ENCODE measurements around the gene PRDM13.
A peak's percentile ranks its signal among the peaks of the same experiment; 100 is the strongest.
"Not testable (repeated sequence)": the region's sequence is repeated elsewhere in the genome, so short reads cannot be mapped to it uniquely, and the experiment has no call there.

PRDM13 gene

DNA sequence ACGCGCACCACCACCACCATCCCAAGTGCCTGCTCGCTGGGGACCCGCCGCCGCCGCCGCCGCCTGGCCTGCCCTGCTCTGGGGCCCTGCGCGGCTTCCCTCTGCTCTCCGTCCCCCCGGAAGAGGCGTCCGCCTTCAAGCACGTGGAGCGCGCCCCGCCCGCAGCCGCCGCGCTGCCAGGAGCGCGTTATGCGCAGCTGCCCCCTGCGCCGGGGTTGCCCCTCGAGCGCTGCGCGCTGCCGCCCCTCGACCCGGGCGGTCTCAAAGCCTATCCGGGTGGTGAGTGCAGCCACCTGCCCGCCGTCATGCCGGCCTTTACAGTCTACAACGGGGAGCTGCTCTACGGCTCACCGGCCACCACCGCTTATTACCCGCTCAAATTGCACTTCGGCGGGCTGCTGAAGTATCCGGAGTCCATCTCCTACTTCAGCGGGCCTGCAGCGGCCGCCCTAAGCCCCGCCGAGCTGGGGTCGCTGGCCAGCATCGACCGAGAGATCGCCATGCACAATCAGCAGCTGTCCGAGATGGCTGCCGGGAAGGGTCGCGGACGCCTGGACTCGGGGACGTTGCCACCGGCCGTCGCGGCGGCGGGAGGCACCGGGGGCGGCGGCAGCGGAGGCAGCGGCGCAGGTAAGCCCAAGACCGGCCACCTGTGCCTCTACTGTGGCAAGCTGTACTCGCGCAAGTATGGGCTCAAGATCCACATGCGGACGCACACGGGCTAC lies 7.2 kb downstream of the PRDM13 start:
- H3K27me3 ChIP-seq (ENCODE audit: low read depth, low read length), result peaks cover 79% of the 10 kb centered on the region

DNA sequence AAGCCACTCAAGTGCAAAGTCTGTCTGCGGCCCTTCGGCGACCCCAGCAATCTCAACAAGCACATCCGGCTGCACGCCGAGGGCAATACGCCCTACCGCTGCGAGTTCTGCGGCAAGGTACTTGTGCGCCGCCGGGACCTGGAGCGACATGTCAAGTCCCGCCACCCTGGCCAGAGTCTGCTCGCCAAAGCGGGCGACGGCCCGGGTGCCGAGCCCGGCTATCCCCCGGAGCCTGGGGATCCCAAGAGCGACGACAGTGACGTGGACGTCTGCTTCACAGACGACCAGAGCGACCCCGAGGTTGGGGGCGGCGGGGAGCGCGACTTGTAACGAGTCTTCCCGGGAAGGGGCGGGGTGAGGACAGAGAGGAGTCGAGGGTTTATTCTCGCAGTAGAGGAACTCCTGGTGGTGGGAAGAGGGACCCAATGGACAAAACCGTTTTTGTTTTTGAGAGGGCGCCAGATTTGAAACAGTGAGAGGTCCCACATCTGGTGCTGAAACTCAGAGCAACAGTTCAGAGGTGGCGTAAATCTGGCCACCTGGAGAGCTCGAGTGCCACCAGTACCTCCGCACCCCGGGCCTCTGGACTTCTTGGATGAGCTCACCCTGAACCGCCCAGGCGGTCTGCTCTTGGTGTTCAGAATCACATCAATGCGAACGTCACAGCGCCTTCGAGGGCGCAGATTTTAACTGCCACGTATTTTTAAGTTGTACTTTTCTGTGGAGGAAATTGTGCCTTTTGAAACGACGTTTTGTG lies 8.0 kb downstream of the PRDM13 start:
- no peaks in the 10 kb centered on the region for H3K36me3 ChIP-seq (ENCODE audit: control insufficient read depth in 1 of 2, insufficient read depth in 2 of 2, low read length in 2 of 2)
- peak overlapping the region; percentile 50 to 65 for H3K4me3 ChIP-seq (ENCODE audit: low read depth in 1 of 2, low read length in 2 of 2)
- peaks cover 81% of the 10 kb centered on the region for H3K27me3 ChIP-seq (ENCODE audit: low read depth, low read length)

More for the DNA sequence above, 7.2 kb downstream of the PRDM13 start:
- peaks cover 0 to 23% of the 10 kb centered on the region in 2 donors for H3K4me1 ChIP-seq (ENCODE audit: control insufficient read depth in 1 of 2, insufficient read depth in 2 of 2, low read length in 2 of 2)
- peak overlapping the region; percentile 50 to 65 for H3K4me3 ChIP-seq (ENCODE audit: low read depth in 1 of 2, low read length in 2 of 2)
- H3K9me3 ChIP-seq (ENCODE audit: control insufficient read depth in 1 of 2, low read length in 2 of 2), result peaks cover 0 to 3% of the 10 kb centered on the region in 2 donors
- no peak overlapping the region for H3K27ac ChIP-seq (ENCODE audit: low read length)
- H3K36me3 ChIP-seq (ENCODE audit: control insufficient read depth in 1 of 2, insufficient read depth in 2 of 2, low read length in 2 of 2), result no peaks in the 10 kb centered on the region

DNA sequence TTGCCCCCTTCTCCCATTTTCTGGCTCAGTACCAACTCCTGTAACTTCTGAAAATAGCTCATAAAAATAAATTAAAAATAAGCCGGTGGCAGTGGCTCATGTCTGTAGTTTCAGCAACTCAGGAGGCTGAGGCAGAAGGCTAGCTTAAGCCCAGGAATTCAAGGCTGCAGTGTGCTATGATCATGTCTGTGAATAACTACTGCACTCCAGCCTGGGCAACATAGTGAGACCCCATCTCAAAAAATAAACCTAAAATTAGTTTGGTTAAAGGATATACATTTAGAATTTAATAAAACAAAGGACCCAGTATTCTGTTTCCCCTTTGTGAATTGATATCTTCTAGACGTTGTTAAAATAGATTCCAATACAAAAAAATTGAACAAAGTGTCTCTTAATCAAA lies 10.5 kb downstream of the PRDM13 start:
- H3K27me3 ChIP-seq (ENCODE audit: low read depth, low read length), result peaks cover 76% of the 10 kb centered on the region
- peaks cover 0 to 3% of the 10 kb centered on the region in 2 donors for H3K9me3 ChIP-seq (ENCODE audit: control insufficient read depth in 1 of 2, low read length in 2 of 2)
- H3K36me3 ChIP-seq (ENCODE audit: control insufficient read depth in 1 of 2, insufficient read depth in 2 of 2, low read length in 2 of 2), result no peaks in the 10 kb centered on the region
- H3K4me1 ChIP-seq (ENCODE audit: control insufficient read depth in 1 of 2, insufficient read depth in 2 of 2, low read length in 2 of 2), result peaks cover 0 to 27% of the 10 kb centered on the region in 2 donors
- H3K27ac ChIP-seq (ENCODE audit: low read length), result no peak overlapping the region
- H3K4me3 ChIP-seq (ENCODE audit: low read depth in 1 of 2, low read length in 2 of 2), result no peak overlapping the region

More for the DNA sequence above, 8.0 kb downstream of the PRDM13 start:
- H3K4me1 ChIP-seq (ENCODE audit: control insufficient read depth in 1 of 2, insufficient read depth in 2 of 2, low read length in 2 of 2), result peaks cover 0 to 27% of the 10 kb centered on the region in 2 donors
- H3K9me3 ChIP-seq (ENCODE audit: control insufficient read depth in 1 of 2, low read length in 2 of 2), result peaks cover 0 to 3% of the 10 kb centered on the region in 2 donors
- H3K27ac ChIP-seq (ENCODE audit: low read length), result no peak overlapping the region

DNA sequence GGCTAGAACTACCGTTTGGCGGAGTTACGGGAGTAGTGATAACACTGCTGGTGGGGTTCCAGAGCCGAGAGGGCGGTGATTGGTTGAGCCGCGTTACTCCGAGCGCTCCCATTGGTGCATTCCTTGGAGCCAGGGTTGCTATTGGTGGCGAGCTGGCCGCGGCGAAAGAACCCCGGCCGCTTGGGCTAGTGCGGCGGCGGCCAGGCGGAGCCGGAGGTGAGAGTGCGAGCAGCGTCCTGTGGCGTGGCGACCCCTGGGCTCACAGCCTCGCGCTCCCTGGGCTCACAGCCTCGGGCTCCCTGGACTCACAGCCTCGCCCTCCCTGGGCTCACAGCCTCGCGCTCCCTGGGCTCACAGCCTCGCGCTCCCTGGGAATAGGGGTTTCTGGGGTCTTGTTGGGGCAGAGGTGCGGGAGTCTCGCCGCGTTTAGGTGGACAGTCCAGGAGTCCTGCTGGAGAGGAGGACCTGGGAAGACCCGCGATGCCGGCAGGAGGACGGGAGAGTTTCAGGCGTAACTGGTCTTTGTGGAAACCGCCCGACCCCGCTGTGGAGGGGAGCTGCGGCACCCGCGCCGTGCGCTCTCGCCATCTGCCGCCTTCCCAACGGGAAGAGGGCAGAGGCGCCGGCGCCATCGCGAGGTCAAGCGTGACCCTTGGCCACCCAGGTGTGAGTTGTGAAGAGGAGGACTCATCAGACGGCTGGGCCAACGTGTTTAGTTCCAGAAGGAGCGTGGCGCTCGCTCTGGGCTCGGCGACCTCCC lies 12.2 kb downstream of the PRDM13 start:
- peak overlapping the region in 1 of 2 donors; percentile 20 for H3K4me3 ChIP-seq (ENCODE audit: low read depth in 1 of 2, low read length in 2 of 2)
- H3K36me3 ChIP-seq (ENCODE audit: control insufficient read depth in 1 of 2, insufficient read depth in 2 of 2, low read length in 2 of 2), result no peaks in the 10 kb centered on the region
- peaks cover 0 to 3% of the 10 kb centered on the region in 2 donors for H3K9me3 ChIP-seq (ENCODE audit: control insufficient read depth in 1 of 2, low read length in 2 of 2)
- peaks cover 0 to 17% of the 10 kb centered on the region in 2 donors for H3K4me1 ChIP-seq (ENCODE audit: control insufficient read depth in 1 of 2, insufficient read depth in 2 of 2, low read length in 2 of 2)
- peaks cover 63% of the 10 kb centered on the region for H3K27me3 ChIP-seq (ENCODE audit: low read depth, low read length)
- H3K27ac ChIP-seq (ENCODE audit: low read length), result no peak overlapping the region

- peaks cover 0 to 11% of the 10 kb centered on the region in 2 donors for H3K4me1 ChIP-seq (ENCODE audit: control insufficient read depth in 1 of 2, insufficient read depth in 2 of 2, low read length in 2 of 2)
- H3K36me3 ChIP-seq (ENCODE audit: control insufficient read depth in 1 of 2, insufficient read depth in 2 of 2, low read length in 2 of 2), result no peaks in the 10 kb centered on the region
- no peak overlapping the region for H3K27ac ChIP-seq (ENCODE audit: low read length)
- H3K4me3 ChIP-seq (ENCODE audit: low read depth in 1 of 2, low read length in 2 of 2), result no peak overlapping the region
- peaks cover 57% of the 10 kb centered on the region for H3K27me3 ChIP-seq (ENCODE audit: low read depth, low read length)
- H3K9me3 ChIP-seq (ENCODE audit: control insufficient read depth in 1 of 2, low read length in 2 of 2), result peaks cover 0 to 3% of the 10 kb centered on the region in 2 donors
These were observed 12.8 kb downstream of the PRDM13 start for GRCh38 chr6:99619409-99619762.

- peaks cover 39% of the 10 kb centered on the region for H3K27me3 ChIP-seq (ENCODE audit: low read depth, low read length)
- not testable (repeated sequence) for H3K4me1 ChIP-seq (ENCODE audit: control insufficient read depth in 1 of 2, insufficient read depth in 2 of 2, low read length in 2 of 2); H3K9me3 ChIP-seq (ENCODE audit: control insufficient read depth in 1 of 2, low read length in 2 of 2); H3K27ac ChIP-seq (ENCODE audit: low read length); H3K4me3 ChIP-seq (ENCODE audit: low read depth in 1 of 2, low read length in 2 of 2); H3K36me3 ChIP-seq (ENCODE audit: control insufficient read depth in 1 of 2, insufficient read depth in 2 of 2, low read length in 2 of 2)
These were observed 15.4 kb downstream of the PRDM13 start for GRCh38 chr6:99622044-99622443.

DNA sequence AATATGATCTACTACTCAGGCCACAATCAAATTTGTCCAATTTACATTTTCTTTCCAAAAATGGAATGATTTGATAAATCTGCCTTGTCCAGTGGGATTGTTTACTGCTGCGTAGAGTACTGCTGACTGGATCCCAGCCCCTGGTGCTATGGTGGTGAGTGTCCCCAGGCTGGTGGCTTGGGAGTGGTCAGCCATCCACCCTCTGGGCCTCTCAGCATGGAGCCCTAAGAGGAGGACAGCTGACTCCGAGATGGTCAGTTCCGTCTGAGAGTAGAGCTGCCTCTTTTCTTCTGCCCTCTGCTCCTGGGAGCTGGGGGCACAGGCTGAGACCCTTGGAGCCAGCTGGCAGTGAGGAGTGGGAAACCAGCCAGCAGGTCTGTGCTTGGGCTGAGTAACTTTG lies 22.7 kb downstream of the PRDM13 start:
- H3K36me3 ChIP-seq (ENCODE audit: control insufficient read depth in 1 of 2, insufficient read depth in 2 of 2, low read length in 2 of 2), result no peaks in the 10 kb centered on the region
- H3K9me3 ChIP-seq (ENCODE audit: control insufficient read depth in 1 of 2, low read length in 2 of 2), result no peaks in the 10 kb centered on the region

DNA sequence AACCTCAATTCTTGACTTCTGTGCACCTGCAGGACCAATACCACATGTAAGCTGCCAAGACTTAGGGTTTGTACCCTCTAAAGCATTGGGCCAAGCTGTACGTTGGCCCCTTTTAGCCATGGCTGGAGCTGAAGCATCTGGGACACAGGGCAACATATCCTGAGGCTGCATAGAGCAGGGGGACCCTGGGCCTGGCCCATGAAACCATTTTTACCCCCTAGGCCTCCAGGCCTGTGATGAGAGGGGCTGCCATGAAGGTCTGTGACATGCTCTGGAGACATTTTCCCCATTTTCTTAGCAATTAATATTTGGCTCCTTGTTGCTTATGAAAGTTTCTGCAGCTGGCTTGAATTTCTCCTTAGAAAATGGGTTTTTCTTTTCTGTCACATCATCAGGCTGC lies 31.0 kb downstream of the PRDM13 start:
- H3K9me3 ChIP-seq (ENCODE audit: control insufficient read depth in 1 of 2, low read length in 2 of 2), result peaks cover 0 to 11% of the 10 kb centered on the region in 2 donors
- H3K27me3 ChIP-seq (ENCODE audit: low read depth, low read length), result no peaks in the 10 kb centered on the region
- H3K4me1 ChIP-seq (ENCODE audit: control insufficient read depth in 1 of 2, insufficient read depth in 2 of 2, low read length in 2 of 2), result no peaks in the 10 kb centered on the region

More for the DNA sequence above, 22.7 kb downstream of the PRDM13 start:
- Histone ChIP-seq H3K27me3 (ENCODE audit: low read depth, low read length) (no peaks in the 10 kb centered on the region), H3K27ac (ENCODE audit: low read length) (no peak overlapping the region), H3K4me1 (ENCODE audit: control insufficient read depth in 1 of 2, insufficient read depth in 2 of 2, low read length in 2 of 2) (no peaks in the 10 kb centered on the region), H3K4me3 (ENCODE audit: low read depth in 1 of 2, low read length in 2 of 2) (no peak overlapping the region)

GRCh38 chr6:99638358-99638757 lies 31.7 kb downstream of the PRDM13 start:
- not testable (repeated sequence) for H3K36me3 ChIP-seq (ENCODE audit: control insufficient read depth in 1 of 2, insufficient read depth in 2 of 2, low read length in 2 of 2); H3K27me3 ChIP-seq (ENCODE audit: low read depth, low read length); H3K4me1 ChIP-seq (ENCODE audit: control insufficient read depth in 1 of 2, insufficient read depth in 2 of 2, low read length in 2 of 2); H3K27ac ChIP-seq (ENCODE audit: low read length); H3K4me3 ChIP-seq (ENCODE audit: low read depth in 1 of 2, low read length in 2 of 2)
- peaks cover 0 to 11% of the 10 kb centered on the region in 2 donors for H3K9me3 ChIP-seq (ENCODE audit: control insufficient read depth in 1 of 2, low read length in 2 of 2)

More for the DNA sequence above, 31.0 kb downstream of the PRDM13 start:
- Histone ChIP-seq H3K4me3 (ENCODE audit: low read depth in 1 of 2, low read length in 2 of 2) (no peak overlapping the region), H3K27ac (ENCODE audit: low read length) (no peak overlapping the region), H3K36me3 (ENCODE audit: control insufficient read depth in 1 of 2, insufficient read depth in 2 of 2, low read length in 2 of 2) (no peaks in the 10 kb centered on the region)

DNA sequence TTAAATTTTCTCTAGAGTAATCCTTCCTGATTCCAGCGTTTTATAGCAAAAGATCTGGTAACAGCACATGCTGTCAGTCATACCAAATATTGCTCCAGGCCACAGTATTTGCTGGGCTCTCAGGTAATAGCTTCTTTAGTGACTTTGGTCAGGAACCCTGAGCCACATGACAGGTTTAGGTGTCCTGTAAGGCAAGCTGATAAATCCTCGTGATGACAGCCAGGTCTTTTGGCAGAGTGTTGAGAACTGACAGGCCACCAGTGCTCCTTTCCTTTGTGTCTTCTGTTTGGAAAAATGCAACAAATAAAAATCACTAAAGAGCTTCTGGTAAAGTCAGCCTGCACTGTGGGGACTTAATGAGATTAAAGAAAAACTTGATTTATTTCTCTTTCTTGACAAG lies 34.6 kb downstream of the PRDM13 start:
- no peaks in the 10 kb centered on the region for H3K27me3 ChIP-seq (ENCODE audit: low read depth, low read length)

DNA sequence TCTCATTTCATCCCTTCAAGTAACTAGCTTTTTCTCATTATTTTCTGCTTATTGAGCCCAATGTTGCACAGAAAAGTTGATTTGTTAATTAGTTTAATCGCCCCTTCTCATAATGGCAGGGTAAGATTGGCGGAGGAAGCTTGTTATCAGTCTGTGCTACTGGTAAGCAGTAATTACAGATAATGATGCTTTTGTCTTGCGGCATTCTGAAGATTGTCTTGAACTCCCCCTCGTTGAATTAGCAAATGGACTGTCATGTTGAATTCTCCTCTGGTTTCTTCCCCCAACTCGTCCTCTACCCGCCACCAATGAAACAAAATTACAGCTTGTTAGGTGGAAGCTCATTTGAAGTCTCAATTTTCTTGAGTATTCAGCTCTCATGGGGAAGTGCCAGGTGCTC lies 39.4 kb downstream of the PRDM13 start:
- H3K27me3 ChIP-seq (ENCODE audit: low read depth, low read length), result no peaks in the 10 kb centered on the region
- H3K9me3 ChIP-seq (ENCODE audit: control insufficient read depth in 1 of 2, low read length in 2 of 2), result no peaks in the 10 kb centered on the region
- no peaks in the 10 kb centered on the region for H3K36me3 ChIP-seq (ENCODE audit: control insufficient read depth in 1 of 2, insufficient read depth in 2 of 2, low read length in 2 of 2)
- no peaks in the 10 kb centered on the region for H3K4me1 ChIP-seq (ENCODE audit: control insufficient read depth in 1 of 2, insufficient read depth in 2 of 2, low read length in 2 of 2)
- no peak overlapping the region for H3K27ac ChIP-seq (ENCODE audit: low read length)
- H3K4me3 ChIP-seq (ENCODE audit: low read depth in 1 of 2, low read length in 2 of 2), result no peak overlapping the region

More for the DNA sequence above, 34.6 kb downstream of the PRDM13 start:
- H3K27ac ChIP-seq (ENCODE audit: low read length), result no peak overlapping the region
- no peaks in the 10 kb centered on the region for H3K36me3 ChIP-seq (ENCODE audit: control insufficient read depth in 1 of 2, insufficient read depth in 2 of 2, low read length in 2 of 2)
- H3K4me3 ChIP-seq (ENCODE audit: low read depth in 1 of 2, low read length in 2 of 2), result no peak overlapping the region
- H3K9me3 ChIP-seq (ENCODE audit: control insufficient read depth in 1 of 2, low read length in 2 of 2), result peaks cover 0 to 11% of the 10 kb centered on the region in 2 donors
- H3K4me1 ChIP-seq (ENCODE audit: control insufficient read depth in 1 of 2, insufficient read depth in 2 of 2, low read length in 2 of 2), result no peaks in the 10 kb centered on the region
